Panc1 (cell line): ENCODE data around the gene DAB1. TPM values are rescaled to one million over a fixed set of nuclear protein-coding genes. Genes with fewer than 3 reads are reported as not detected.

ENCODE experiments used
- ATAC-seq: fragments of 200-7000 bp; cut with Tn5 transposase; 2 replicates; pipeline ENCODE4 v1.9.1; 2020; ENCODE audit warnings: mild to moderate bottlenecking, moderate library complexity
- BruUV-seq: library from RNA; stranded (reverse); fragments of 400-500 nt; replicated peaks from 2 replicates; lab custom pipeline; 2021; lab: Mats Ljungman, UMichigan
- CTCF ChIA-PET: fragments of 300-600 bp; sonication (Branson Sonifier 250); formaldehyde crosslinking; loops from one replicate; lab custom pipeline; 2022; ENCODE audit warnings: antibody characterized with exemption; lab: Charles Lee
- POLR2A ChIA-PET: fragments of 300-600 bp; sonication (Branson Sonifier 250); formaldehyde crosslinking; loops from one replicate; lab custom pipeline; 2022; ENCODE audit warnings: antibody characterized with exemption; lab: Charles Lee
- DNase-seq: peaks from one replicate; pipeline ENCODE4 v3.0.0-alpha.2; 2010; ENCODE audit warnings: low read depth, low spot score
- H3K27ac ChIP-seq: 2 replicates; pipeline ENCODE4 v1.5.1; 2011; ENCODE audit warnings: mild to moderate bottlenecking, low read length, inconsistent platforms
- H3K27me3 ChIP-seq: fragments of 200-500 bp; sonication (Bioruptor generic); 2 replicates; pipeline ENCODE4 v1.6.0; 2014; ENCODE audit warnings: low read length, inconsistent platforms; ENCODE audit not compliant: control insufficient read depth, insufficient read depth
- H3K36me3 ChIP-seq: fragments of 200-500 bp; sonication (Bioruptor generic); 2 replicates; pipeline ENCODE4 v1.5.1; 2014; ENCODE audit warnings: inconsistent platforms, mild to moderate bottlenecking, low read length, moderate library complexity; ENCODE audit not compliant: control insufficient read depth, insufficient read depth
- H3K4me1 ChIP-seq: 2 replicates; pipeline ENCODE4 v1.5.1; 2011; ENCODE audit warnings: inconsistent platforms, mild to moderate bottlenecking, low read length, moderate library complexity; ENCODE audit not compliant: control insufficient read depth, insufficient read depth
- H3K4me3 ChIP-seq, 2 experiments: 2 replicates each; pipeline ENCODE4 v1.5.1; 2011 to 2012; ENCODE audit warnings: low read depth in 2 of 2, low read length in 2 of 2, mild to moderate bottlenecking in 2 of 2, inconsistent platforms in 1 of 2, moderate library complexity in 1 of 2
- H3K9me3 ChIP-seq: fragments of 200-500 bp; sonication (Bioruptor generic); 2 replicates; pipeline ENCODE4 v1.5.1; 2014; ENCODE audit warnings: low read depth, mild to moderate bottlenecking, inconsistent platforms, low read length, moderate library complexity; ENCODE audit not compliant: control insufficient read depth, insufficient read depth
- CTCF ChIP-seq: fragments of 450-650 bp; IDR thresholded peaks from 2 replicates; pipeline ENCODE4 v1.5.1; 2017; ENCODE audit warnings: mild to moderate bottlenecking
- POLR2AphosphoS5 ChIP-seq: IDR thresholded peaks from 2 replicates; pipeline ENCODE4 v1.6.1; 2012; ENCODE audit warnings: mild to moderate bottlenecking, low read depth, low read length, moderate library complexity
- REST ChIP-seq, 2 experiments: IDR thresholded peaks; 2 replicates each; pipeline ENCODE4 v1.6.1; 2011 to 2012; ENCODE audit warnings: low read depth in 2 of 2, control low read depth in 1 of 2, low read length in 1 of 2, mild to moderate bottlenecking in 1 of 2, moderate library complexity in 1 of 2; ENCODE audit not compliant: insufficient read depth in 1 of 2
- SIN3A ChIP-seq: IDR thresholded peaks from 2 replicates; pipeline ENCODE4 v1.6.1; 2012; ENCODE audit warnings: low read depth, mild to moderate bottlenecking, low read length, moderate library complexity, borderline replicate concordance; ENCODE audit not compliant: insufficient read depth
- TCF7L2 ChIP-seq: IDR thresholded peaks from 2 replicates; pipeline ENCODE4 v1.6.1; 2011; ENCODE audit warnings: mild to moderate bottlenecking, low read depth, low read length, inconsistent platforms
- in situ Hi-C: cut with HindIII; loops from 2 replicates; pipeline ENCODE4 v1.10.0; 2016; ENCODE audit warnings: low sequenced_read_pairs, low pct_unique_long_range_greater_than_20kb
- intact Hi-C: fragments of 100-400 bp; cut with micrococcal nuclease; formaldehyde crosslinking; loops from one replicate; pipeline ENCODE4 v1.10.0; 2022; ENCODE audit not compliant: unreplicated experiment
- total RNA-seq: library from RNA; stranded (reverse); gene quantifications from one replicate; pipeline ENCODE4 v1.2.1, GENCODE V29; 2021; ENCODE audit not compliant: unreplicated experiment

The DAB1 gene
- total RNA-seq, 1 experiment from 2014 or later = 0.05 TPM

- no peak for DNase-seq
- no TSS peak for BruUV-seq
- TF ChIP-seq POLR2AphosphoS5 (no peak), SIN3A (no peak), CTCF (no peak), TCF7L2 (no peak), REST (IDR thresholded peaks at IDR 0.05; ENCODE audit: insufficient read depth in 1 of 2, low read depth in 2 of 2, low read length in 1 of 2) (no peak)
- H3K36me3 ChIP-seq = no peaks in the 10 kb centered on the region
- ChIA-PET CTCF (no interaction called here), POLR2A (interaction anchor here (0.7 kb wide), 1 partner anchor 29 kb away, joined by 3 read pairs; no protein-coding TSS in a partner anchor)
- no peak for ATAC-seq
- no peaks in the 10 kb centered on the region for H3K4me1 ChIP-seq
- H3K27ac ChIP-seq = no peak overlapping the region
- H3K9me3 ChIP-seq = no peaks in the 10 kb centered on the region
- no peaks in the 10 kb centered on the region for H3K27me3 ChIP-seq
- in situ Hi-C loops (no loop called here), intact Hi-C loops (no loop called here)
- H3K4me3 ChIP-seq = no peak overlapping the region
Observed at GRCh38 chr1:57464756-57465155, 40.9 kb upstream of the DAB1 start.

- TF ChIP-seq REST (IDR thresholded peaks at IDR 0.05; ENCODE audit: insufficient read depth in 1 of 2, low read depth in 2 of 2, low read length in 1 of 2) = no peak
- TF ChIP-seq TCF7L2 = no peak
- no peak for TF ChIP-seq POLR2AphosphoS5
- TF ChIP-seq SIN3A = no peak
- TF ChIP-seq CTCF = no peak
- BruUV-seq = no TSS peak
- no peak for DNase-seq
- Histone ChIP-seq H3K27ac (no peak overlapping the region), H3K4me3 (no peak overlapping the region), H3K4me1 (no peaks in the 10 kb centered on the region), H3K36me3 (no peaks in the 10 kb centered on the region), H3K9me3 (no peaks in the 10 kb centered on the region), H3K27me3 (no peaks in the 10 kb centered on the region)
- in situ Hi-C loops (no loop called here), intact Hi-C loops (no loop called here)
- POLR2A ChIA-PET = no interaction called here
- CTCF ChIA-PET = no interaction called here
- ATAC-seq = no peak
Observed at GRCh38 chr1:57463343-57463742, 39.5 kb upstream of the DAB1 start.
